Neural progenitor cell (in vitro differentiated cells): ENCODE results near the gene ASCL5. TPM values are rescaled to one million over a fixed set of nuclear protein-coding genes. Genes with fewer than 3 reads are reported as not detected.

Source experiments
- DNase-seq: peaks from one replicate; pipeline ENCODE4 v3.0.0-alpha.2; 2016; ENCODE audit warnings: low spot score
- H2AFZ ChIP-seq: fragments of 200-600 bp; sonication (generic); replicated peaks from 2 replicates; pipeline ENCODE4 v1.6.1; 2016; ENCODE audit warnings: antibody characterized with exemption
- H3F3A ChIP-seq: fragments of 200-600 bp; sonication (generic); 2 replicates; pipeline ENCODE4 v1.6.1; 2016; ENCODE audit warnings: antibody characterized with exemption, low read depth
- H3K27ac ChIP-seq: fragments of 200-600 bp; sonication (generic); 2 replicates; pipeline ENCODE4 v1.5.1; 2016; ENCODE audit warnings: mild to moderate bottlenecking
- H3K27me3 ChIP-seq: fragments of 200-600 bp; sonication (generic); 2 replicates; pipeline ENCODE4 v1.6.1; 2016; ENCODE audit warnings: mild to moderate bottlenecking, moderate library complexity
- H3K36me3 ChIP-seq: fragments of 200-600 bp; sonication (generic); 2 replicates; pipeline ENCODE4 v1.5.1; 2016
- H3K4me1 ChIP-seq: fragments of 200-600 bp; sonication (generic); 2 replicates; pipeline ENCODE4 v1.6.1; 2016; ENCODE audit warnings: mixed run types
- H3K4me2 ChIP-seq: fragments of 200-600 bp; sonication (generic); 2 replicates; pipeline ENCODE4 v1.6.1; 2016
- H3K4me3 ChIP-seq: fragments of 200-600 bp; sonication (generic); 2 replicates; pipeline ENCODE4 v1.5.1; 2016
- H3K79me2 ChIP-seq: fragments of 200-600 bp; sonication (generic); 2 replicates; pipeline ENCODE4 v1.6.1; 2016; ENCODE audit warnings: low read depth
- H3K9ac ChIP-seq: fragments of 200-600 bp; sonication (generic); 2 replicates; pipeline ENCODE4 v1.6.1; 2016
- H3K9me3 ChIP-seq: fragments of 200-600 bp; sonication (generic); 2 replicates; pipeline ENCODE4 v1.5.1; 2016; ENCODE audit warnings: low read depth
- H4K20me1 ChIP-seq: fragments of 200-600 bp; sonication (generic); 2 replicates; pipeline ENCODE4 v1.6.1; 2016; ENCODE audit warnings: low read depth
- H3K27ac Mint-ChIP-seq: 3 replicates; pipeline ENCODE4 v1.8.0; 2021; ENCODE audit warnings: mixed read lengths
- H3K27me3 Mint-ChIP-seq: 2 replicates; pipeline ENCODE4 v1.8.0; 2022; ENCODE audit warnings: low read depth, mild to moderate bottlenecking, inconsistent platforms, moderate library complexity, mixed read lengths; ENCODE audit not compliant: insufficient read depth
- H3K36me3 Mint-ChIP-seq: 3 replicates; pipeline ENCODE4 v1.8.0; 2021; ENCODE audit warnings: mixed read lengths
- H3K4me1 Mint-ChIP-seq: 3 replicates; pipeline ENCODE4 v1.8.0; 2021; ENCODE audit warnings: mixed read lengths
- H3K4me3 Mint-ChIP-seq: 3 replicates; pipeline ENCODE4 v1.8.0; 2021; ENCODE audit warnings: mild to moderate bottlenecking, moderate library complexity, mixed read lengths
- H3K9me3 Mint-ChIP-seq: 3 replicates; pipeline ENCODE4 v1.8.0; 2020; ENCODE audit warnings: mixed read lengths
- EZH2 ChIP-seq: fragments of 200-600 bp; sonication (generic); IDR thresholded peaks from 2 replicates; pipeline ENCODE4 v1.6.1; 2017; ENCODE audit warnings: antibody characterized with exemption, mild to moderate bottlenecking, moderate library complexity
- EZH2phosphoT487 ChIP-seq: fragments of 200-600 bp; sonication (generic); IDR thresholded peaks from 2 replicates; pipeline ENCODE4 v1.6.1; 2017; ENCODE audit warnings: antibody characterized with exemption
- total RNA-seq: library from RNA; depleted of rRNA; stranded (reverse); fragments of >200 nt; gene quantifications from 2 replicates; pipeline ENCODE4 v1.2.3, GENCODE V29; 2015; ENCODE audit warnings: low replicate concordance
- TF ChIP-seq, protein P1 (sequence below): fragments of 200-600 bp; sonication (generic); IDR thresholded peaks from 2 replicates; pipeline ENCODE4 v1.5.1; 2017; ENCODE audit warnings: antibody characterized with exemption, mild to moderate bottlenecking

ASCL5 gene
- total RNA-seq, 1 donor from 2014 or later = not detected

DNA sequence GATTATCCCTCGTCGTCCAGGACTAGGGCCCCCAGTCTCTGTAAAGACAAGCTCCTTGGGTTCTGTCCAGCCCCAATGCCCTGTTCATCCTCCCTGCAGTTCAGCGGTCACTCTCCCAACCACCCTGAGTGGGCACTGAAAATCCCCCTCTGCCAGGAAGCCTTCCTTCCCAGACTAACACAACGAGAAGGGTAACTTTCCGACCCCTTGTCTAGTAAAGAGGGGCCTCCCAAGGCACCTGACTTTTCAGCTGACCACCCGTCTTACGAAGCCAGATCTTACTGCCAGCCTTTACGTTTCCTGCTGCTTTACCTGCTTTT lies 13.9 kb upstream of the ASCL5 start:
- H3K36me3 ChIP-seq = no peaks in the 10 kb centered on the region
- H3K4me2 ChIP-seq = no peak overlapping the region
- H3K27ac ChIP-seq = peak overlapping the region; percentile 31
- H3K27me3 ChIP-seq = no peaks in the 10 kb centered on the region
- Mint-ChIP-seq H3K9me3 (no peaks in the 10 kb centered on the region), H3K27ac (no peak overlapping the region), H3K27me3 (peaks cover 7% of the 10 kb centered on the region), H3K4me1 (peaks cover 9% of the 10 kb centered on the region), H3K4me3 (no peak overlapping the region), H3K36me3 (peaks cover 32% of the 10 kb centered on the region)
- no peaks in the 10 kb centered on the region for H3F3A ChIP-seq
- TF ChIP-seq, protein P1, sequence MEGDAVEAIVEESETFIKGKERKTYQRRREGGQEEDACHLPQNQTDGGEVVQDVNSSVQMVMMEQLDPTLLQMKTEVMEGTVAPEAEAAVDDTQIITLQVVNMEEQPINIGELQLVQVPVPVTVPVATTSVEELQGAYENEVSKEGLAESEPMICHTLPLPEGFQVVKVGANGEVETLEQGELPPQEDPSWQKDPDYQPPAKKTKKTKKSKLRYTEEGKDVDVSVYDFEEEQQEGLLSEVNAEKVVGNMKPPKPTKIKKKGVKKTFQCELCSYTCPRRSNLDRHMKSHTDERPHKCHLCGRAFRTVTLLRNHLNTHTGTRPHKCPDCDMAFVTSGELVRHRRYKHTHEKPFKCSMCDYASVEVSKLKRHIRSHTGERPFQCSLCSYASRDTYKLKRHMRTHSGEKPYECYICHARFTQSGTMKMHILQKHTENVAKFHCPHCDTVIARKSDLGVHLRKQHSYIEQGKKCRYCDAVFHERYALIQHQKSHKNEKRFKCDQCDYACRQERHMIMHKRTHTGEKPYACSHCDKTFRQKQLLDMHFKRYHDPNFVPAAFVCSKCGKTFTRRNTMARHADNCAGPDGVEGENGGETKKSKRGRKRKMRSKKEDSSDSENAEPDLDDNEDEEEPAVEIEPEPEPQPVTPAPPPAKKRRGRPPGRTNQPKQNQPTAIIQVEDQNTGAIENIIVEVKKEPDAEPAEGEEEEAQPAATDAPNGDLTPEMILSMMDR = no peak
- TF ChIP-seq EZH2phosphoT487 (no peak), EZH2 (no peak)
- H3K4me3 ChIP-seq = no peak overlapping the region
- H3K4me1 ChIP-seq = peaks cover 5% of the 10 kb centered on the region
- H3K9ac ChIP-seq = no peak overlapping the region
- no peaks in the 10 kb centered on the region for H3K9me3 ChIP-seq
- H4K20me1 ChIP-seq = peaks cover 20% of the 10 kb centered on the region
- H2AFZ ChIP-seq = no peak overlapping the region
- DNase-seq = no peak
- H3K79me2 ChIP-seq = no peaks in the 10 kb centered on the region

DNA sequence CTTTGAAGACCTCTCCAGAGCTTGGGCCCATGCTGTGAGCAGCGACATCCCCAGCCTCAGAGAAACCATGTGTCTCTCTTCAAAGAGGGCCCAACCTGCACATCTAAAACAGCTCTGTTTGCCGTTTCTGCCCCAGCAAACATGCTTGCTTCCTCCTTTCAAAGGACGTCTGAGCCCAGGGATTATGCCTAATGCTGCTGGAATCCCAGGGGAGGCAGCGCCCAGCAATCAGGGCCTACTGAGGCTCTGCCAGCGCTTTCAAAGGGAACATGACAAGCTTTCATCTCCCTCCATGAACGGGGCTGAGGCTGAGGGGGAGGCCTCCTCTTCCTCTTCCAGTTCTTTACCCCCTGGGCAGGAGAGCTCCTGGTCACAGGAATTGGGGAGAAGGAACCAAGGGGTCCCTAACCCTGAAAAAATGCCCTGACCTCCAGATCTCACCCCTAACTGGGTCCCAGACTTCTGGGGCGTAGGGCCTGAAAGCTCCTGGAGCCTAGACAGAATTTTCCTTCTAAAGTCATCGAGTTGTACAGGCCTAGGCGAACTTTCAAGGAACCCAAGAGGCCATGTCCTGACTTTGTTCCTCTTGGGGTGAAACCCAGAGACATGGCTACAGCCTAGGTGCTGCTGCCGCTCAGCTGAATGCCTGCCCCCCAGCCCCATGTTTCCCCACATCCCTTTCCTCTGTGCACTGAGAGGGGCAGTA lies 13.4 kb upstream of the ASCL5 start:
- peaks cover 20% of the 10 kb centered on the region for H4K20me1 ChIP-seq

DNA sequence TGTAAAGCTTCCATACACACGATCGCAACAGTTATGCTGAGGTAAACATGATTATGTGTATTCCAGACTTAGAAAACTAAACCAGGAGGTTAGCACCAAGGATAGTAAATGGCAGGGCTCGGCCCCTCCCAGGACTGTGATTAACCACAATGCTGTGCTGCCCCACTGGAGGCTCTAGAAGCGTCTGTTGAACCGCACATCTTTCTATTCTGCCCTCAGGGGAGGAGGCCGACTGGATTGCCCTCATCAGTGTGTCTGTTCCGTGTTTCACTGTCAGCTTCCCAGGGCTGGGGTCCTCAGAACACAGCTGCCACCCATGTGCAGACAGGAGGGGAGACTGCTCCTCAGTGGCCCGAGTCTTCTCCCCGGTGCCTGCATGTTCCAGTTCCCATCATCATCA lies 12.8 kb upstream of the ASCL5 start:
- Histone ChIP-seq H3K79me2 (no peaks in the 10 kb centered on the region), H3K4me1 (peaks cover 5% of the 10 kb centered on the region)
- H3K36me3 Mint-ChIP-seq = peaks cover 30% of the 10 kb centered on the region

More for the DNA sequence above, 13.4 kb upstream of the ASCL5 start:
- no peaks in the 10 kb centered on the region for H3F3A ChIP-seq
- H3K79me2 ChIP-seq = no peaks in the 10 kb centered on the region
- Mint-ChIP-seq H3K9me3 (no peaks in the 10 kb centered on the region), H3K4me1 (peaks cover 9% of the 10 kb centered on the region), H3K27me3 (peaks cover 6% of the 10 kb centered on the region), H3K36me3 (peaks cover 33% of the 10 kb centered on the region), H3K4me3 (no peak overlapping the region), H3K27ac (no peak overlapping the region)
- no peaks in the 10 kb centered on the region for H3K36me3 ChIP-seq
- H3K4me3 ChIP-seq = no peak overlapping the region
- no peaks in the 10 kb centered on the region for H3K27me3 ChIP-seq
- H3K9me3 ChIP-seq = no peaks in the 10 kb centered on the region
- peaks cover 5% of the 10 kb centered on the region for H3K4me1 ChIP-seq
- no peak overlapping the region for H3K4me2 ChIP-seq
- TF ChIP-seq, protein P1 = no peak
- TF ChIP-seq EZH2phosphoT487 (no peak), EZH2 (no peak)
- no peak overlapping the region for H3K9ac ChIP-seq
- H2AFZ ChIP-seq = no peak overlapping the region
- DNase-seq = peak; percentile 33
- H3K27ac ChIP-seq = peak overlapping the region; percentile 31

More for the DNA sequence above, 12.8 kb upstream of the ASCL5 start:
- Histone ChIP-seq H3K4me3 (no peak overlapping the region), H3K9ac (no peak overlapping the region), H4K20me1 (peaks cover 20% of the 10 kb centered on the region), H3K9me3 (no peaks in the 10 kb centered on the region), H3K36me3 (no peaks in the 10 kb centered on the region), H3F3A (no peaks in the 10 kb centered on the region), H2AFZ (no peak overlapping the region), H3K27ac (no peak overlapping the region), H3K27me3 (no peaks in the 10 kb centered on the region), H3K4me2 (no peak overlapping the region)
- H3K27me3 Mint-ChIP-seq = peaks cover 6% of the 10 kb centered on the region
- DNase-seq = no peak
- no peak overlapping the region for H3K4me3 Mint-ChIP-seq
- peaks cover 9% of the 10 kb centered on the region for H3K4me1 Mint-ChIP-seq
- no peak overlapping the region for H3K27ac Mint-ChIP-seq
- H3K9me3 Mint-ChIP-seq = no peaks in the 10 kb centered on the region
- TF ChIP-seq EZH2phosphoT487 (no peak), EZH2 (no peak)
- TF ChIP-seq, protein P1 = no peak
